NCI-H1048 (cell line): ENCODE measurements around the gene MINDY1.

Experiments
- DNase-seq: peaks from one replicate; lab custom pipeline; 2025; lab: John Stamatoyannopoulos, UW

The MINDY1 gene

DNA sequence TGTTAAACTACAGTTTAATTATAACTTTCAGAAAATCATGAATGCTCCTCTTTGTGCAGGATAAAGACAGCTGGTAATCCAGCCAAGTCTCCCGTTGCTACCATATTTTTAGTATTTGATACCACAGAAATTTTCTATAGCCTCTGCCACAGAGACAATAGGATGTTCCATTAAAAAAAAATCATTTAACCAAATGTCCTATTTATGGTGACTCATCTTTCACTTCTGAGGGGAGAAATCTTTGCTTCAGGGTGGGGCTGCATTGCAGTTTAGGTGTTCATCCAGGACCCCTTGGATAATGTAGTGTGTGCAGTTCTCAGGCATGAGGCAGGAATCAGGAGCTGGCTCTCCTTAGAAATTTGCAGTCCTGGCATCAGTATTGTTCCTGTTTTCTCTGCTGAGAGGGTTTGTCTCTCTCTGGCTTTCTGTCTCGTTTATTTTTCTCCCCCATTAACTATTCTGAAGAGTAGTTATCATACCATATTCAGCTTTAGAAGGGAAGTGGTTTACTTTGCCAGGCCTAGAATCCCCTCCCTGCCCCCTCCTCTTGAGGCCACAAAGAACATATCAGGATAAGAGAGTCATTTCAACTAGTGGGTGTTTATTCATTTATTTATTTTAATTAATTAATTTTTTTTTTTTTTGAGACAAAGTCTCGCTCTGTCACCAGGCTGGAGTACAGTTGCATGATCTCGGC is 4.6 kb upstream of the MINDY1 start:
- DNase-seq, result no peak

DNA sequence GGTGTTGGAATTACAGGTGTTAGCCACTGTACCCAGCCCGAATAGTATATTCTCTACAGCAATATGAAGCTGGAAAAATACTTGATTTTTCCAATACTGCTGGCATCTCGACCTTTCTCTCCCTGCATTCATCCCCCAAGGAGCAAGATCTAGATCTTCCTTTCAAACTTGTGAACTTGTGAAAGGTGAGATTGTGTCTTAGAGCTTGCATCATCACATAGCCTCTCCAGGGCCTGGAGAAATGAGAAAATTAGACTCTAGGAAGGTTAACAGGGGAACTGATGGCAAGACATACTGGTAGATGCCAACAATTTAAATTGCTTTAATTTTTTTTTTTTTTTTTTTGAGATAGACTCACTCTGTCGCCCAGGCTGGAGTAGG is 3.6 kb upstream of the MINDY1 start:
- no peak for DNase-seq

DNA sequence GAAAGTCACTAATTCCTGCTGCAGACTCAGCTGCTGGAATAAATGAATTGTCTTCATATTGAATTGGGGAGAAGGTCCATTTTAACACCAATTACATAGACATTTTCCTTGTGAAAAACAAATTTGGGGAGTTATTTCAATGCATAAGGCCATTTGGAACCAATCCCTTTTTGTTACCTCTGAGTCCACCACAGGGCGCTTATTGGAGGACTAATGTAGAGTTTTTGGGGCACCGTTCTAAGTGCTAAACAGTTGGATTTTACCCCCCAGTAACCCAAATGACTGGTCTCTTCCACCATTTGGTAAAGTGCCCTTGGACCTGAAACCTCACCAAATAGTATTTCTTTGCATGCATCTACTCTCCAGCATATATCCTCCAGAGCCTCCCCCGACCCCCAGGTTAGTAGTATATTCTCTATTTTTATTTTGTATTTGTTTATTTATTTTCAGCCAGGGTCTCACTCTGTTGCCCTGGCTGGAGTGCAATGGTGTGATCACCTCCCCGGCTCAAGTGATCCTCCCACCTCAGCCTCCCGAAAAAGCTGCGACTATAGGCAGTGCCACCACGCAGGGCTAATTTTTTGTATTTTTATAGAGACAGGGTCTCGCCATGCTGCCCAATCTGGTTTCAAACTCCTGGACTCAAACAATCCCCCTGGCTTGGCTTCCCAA is 3.1 kb upstream of the MINDY1 start:
- no peak for DNase-seq

DNA sequence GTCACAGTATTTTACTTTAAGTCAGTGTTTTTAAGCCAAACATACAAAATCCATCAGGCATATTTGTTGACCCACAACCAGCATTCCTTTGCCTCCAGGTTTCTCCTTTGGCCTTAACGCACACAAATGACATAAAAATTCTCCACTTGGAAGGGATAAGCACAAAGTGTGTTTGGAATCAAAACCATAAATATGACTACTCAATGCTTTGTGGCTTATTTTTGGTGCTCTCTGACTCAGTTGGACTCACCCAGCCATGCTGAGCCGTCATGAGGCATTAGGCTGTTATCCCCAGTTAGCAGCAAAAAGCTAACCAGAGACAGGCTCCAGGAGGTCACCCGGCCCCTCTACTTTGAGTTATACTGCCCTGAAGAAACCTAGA is 2.5 kb upstream of the MINDY1 start:
- no peak for DNase-seq

DNA sequence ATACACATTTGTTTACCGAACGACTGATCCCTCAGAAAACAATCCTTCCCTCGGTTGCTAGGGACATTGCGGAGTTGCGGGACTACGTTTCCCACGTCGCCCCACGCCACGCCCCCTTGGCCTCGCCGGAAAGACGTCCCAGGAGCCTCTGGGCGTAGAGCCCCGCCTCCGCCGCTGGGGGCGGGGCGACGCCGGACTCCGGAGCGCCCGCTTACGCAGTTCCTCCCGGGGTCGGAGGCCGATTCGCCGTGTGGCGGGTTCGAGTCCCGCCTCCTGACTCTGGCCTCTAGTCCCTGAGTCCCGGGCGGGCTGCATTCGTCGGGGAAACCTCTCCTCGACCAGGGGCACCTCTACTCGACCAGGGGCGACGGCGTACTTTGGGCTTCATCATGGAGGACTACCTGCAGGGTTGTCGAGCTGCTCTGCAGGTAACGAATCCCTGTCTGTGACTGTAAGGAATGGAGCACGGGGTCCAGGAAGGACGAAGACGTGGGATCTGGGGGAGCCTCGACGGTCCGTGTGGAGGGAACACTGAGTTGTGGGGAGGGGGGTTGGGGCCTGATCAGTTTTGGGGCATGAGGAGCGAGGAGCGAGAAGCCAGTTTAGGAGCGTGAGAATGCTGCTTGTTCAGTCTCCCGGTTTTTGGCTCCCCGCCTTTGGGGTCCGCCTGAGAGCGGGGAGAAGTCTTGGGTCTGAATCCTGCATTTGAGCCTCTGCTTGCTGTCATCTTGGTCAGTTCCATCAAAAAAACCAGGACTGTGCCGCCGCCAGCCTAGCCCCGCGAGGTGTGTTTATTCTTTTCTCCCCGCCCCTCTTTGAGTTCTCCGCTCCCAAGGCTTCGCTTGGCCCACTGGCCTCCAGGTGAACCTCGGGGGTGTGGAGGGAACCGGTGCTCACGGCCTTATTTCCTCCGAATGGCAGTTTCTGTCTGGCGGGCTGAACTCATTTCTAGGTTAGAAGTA is 1.8 kb upstream of the MINDY1 start, which contains the start of gene PRUNE1:
Gene PRUNE1 (plus strand): TSS at position 206 of the 962 bp plus-strand sequence. CDS start 184 bp downstream, at position 390.
- peak; percentile 98 for DNase-seq

DNA sequence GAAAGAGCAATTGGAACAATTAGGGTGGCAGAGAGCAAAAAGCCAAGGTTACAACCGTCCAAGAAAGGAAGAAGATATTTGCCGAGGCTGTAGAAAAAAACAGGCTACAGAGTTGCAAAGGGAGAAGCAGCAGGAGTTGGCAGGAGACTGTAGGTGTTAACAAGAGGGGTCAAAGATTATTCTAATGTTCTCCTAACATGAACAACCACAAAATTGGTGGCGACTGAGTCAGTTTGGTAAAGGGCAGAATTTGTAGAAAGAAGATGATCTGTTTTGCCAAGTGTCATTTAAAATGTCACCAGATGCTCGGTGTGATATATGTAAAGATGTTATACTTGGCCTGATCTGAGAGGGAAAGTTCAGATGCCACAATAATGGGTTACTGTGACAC is 1.1 kb upstream of the MINDY1 start:
- no peak for DNase-seq

DNA sequence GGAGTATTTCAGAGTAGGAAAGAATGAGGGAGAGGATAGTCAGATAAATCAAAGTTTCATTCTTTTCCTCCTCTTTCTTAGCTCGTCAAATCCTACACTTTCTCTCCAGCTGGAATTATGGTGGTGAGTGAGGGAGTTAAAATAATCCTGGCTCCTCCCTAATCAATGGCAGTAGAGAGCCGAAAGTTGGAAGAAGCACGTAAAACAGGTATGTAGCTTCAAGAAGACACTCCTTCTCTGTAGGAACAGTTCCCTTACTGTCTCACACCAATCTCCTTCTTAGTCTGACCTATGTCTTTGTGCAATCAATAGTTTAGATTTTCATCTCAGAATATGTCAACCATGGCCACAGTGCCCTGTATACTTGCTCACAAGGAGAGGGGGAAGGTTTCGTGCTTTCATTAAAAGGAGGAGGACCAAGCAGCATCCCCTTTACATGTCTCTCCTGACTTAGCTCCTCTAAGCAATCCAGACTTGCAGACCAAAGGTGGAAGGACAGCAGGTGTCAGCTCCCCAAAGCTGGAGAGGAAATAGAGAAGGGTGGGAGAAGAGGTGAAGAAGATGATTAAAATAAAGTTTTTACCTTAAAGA is 878 bp downstream of the MINDY1 start:
- no peak for DNase-seq

DNA sequence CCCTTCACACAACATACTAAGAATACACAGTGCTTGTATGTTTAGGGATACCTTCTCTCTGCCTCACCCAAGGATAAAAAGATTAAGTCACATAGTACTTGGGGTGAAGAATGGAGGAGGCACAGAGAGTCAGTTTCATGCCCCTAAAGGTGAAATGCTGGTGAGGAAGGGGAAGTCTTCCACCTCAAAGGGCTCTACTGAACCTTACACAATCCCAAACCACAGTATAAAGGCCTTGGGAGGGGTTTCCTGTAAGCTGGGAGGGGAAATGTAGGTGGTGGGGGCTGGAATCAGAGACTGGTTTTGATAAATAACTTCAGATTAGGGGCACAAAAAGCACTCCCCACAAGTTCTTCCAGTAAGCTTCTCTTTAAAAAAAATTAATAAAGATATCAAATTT is 3.5 kb downstream of the MINDY1 start:
- no peak for DNase-seq

DNA sequence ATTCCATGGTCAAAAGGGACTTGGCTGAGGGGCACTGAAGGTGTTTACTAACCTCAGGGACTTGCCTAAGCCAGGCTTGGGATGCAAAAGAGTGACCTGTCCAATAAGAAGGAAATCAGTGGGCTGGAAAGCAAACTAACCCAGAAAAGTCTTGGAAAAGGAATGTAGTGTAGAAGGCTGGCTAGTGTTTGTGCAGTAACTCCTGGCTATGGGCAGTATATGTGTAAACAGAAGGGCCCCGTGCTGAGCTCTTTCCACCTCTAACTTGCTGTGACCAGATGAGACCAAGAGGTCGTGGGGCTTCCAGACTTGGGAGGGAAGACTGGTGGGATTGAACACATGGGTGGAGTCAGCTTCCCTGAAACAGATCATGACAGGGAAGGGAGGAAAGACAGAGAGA is 4.1 kb downstream of the MINDY1 start:
- DNase-seq, result no peak

DNA sequence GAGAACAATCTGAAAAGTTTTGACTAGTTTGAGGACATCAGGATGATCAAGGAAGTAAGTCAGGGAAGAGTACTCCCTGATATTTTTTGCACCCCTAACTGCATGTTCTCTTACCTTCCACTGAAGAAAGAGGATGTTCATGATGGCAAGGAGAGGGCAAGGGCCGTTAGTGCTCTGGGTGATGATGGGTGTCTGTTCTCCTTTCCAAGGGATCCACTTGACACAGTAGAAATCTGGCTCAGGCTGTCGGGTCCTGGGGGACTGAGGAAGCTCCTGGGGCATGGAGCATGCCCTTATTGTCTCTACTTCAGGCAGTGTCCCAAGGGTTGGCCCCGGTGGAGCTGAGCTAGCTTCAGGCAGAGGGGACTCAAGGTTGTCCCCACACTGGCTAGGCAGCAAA is 4.7 kb downstream of the MINDY1 start:
- DNase-seq, result no peak

DNA sequence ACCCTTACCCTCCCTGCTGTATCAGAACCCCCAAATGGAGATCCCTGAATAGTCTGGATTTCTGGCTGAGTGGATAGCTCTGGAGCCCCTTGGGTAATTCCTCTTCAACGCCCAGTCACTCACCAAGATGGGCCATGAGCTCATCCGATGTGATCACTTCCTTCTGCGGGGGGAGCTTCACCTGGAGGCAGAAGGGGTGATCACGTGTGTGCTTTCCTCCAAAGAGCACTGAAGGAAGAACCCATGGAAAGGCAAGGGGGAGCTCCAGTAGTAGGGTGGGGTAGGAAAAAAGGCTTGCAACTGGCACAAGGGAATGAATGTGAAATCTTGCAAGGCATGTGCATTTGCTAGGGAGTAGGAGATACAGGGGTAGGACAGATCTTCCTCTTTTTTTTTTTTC is 5.1 kb downstream of the MINDY1 start:
- no peak for DNase-seq

DNA sequence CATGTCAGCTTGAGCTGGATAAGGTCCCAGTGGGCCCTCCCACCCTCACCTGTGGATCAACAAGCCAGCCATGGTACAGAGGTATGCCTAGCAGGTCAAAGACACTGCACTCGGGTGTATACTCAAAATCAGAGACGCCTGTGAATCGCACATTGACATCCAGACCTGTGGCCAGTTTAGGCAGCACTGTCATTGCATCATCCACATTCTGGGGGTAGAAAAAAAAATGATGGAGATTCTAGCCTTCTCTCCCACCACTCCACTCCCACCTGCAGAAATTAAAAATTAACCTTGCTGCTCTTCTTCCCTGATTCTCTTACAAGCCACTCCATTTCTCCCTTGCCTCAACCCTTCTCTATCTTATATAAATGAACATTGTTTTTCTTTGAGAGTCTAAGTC is 6.3 kb downstream of the MINDY1 start:
- no peak for DNase-seq

DNA sequence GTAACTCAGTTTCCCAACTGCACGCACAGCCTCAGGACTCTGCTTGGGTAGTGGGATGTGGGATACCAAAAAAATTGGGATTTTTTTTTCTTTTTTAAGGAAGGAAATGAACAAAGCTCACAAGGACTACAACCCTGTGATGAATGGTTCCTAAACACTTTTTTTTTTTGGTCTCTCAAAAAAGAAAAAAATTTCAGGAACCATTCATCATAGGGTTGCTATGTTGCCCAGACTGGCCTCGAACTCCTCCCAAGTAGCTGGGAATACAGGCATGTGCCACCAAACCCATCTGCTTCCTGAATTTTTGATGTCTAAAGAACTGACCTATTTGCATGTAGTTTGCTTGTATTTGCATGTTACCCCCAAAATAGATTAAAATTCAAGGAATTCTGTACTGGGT is 6.8 kb downstream of the MINDY1 start:
- no peak for DNase-seq

DNA sequence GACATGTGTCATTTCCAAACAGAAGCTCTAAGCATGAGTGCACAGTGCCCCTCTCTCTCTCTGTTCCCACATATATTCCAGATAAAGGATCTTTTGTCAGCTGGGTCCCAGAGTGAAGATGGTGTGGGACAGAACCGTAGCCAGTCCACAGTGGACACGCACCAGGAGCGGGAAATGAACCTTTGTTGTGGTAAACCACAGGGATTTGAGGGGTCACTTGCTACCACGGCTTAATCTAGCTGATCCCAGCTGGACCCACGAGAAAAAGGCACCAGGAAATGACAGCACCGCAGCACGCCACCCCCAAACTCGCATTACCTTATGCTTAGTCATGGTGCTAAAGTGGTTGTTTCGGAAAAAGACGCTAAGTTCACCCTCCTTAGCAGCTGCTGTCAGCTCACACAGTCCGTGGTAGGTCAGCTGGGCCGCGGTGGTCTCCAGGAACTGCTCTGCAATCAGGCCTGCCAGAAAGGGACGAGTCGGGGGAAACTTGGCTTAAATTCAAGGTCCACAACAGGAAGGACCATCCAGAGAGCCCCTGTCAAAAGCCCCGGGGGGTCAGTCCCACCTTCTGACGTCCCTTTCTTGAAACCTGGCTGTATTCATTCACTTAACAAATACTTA is 7.5 kb downstream of the MINDY1 start:
- DNase-seq, result no peak

DNA sequence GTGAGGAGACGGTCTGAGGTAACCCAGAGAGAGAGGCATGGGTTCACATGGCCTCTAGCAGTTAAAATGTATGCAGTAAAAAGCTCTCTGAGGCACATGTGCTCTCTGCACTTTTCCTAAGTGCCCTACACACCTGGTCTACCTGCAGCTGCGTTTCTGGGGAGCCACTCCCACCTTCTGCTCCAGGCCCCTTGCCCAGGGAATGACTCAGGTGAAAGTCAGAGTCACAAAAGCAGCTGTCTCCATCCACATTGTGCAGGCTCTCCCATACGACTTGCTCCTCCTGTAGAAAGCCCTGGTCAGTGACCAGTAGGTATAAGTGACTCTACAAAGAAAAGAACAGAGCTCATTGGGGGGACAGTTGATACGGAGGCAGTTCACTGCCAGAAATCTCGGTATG is 8.8 kb downstream of the MINDY1 start:
- DNase-seq, result no peak

DNA sequence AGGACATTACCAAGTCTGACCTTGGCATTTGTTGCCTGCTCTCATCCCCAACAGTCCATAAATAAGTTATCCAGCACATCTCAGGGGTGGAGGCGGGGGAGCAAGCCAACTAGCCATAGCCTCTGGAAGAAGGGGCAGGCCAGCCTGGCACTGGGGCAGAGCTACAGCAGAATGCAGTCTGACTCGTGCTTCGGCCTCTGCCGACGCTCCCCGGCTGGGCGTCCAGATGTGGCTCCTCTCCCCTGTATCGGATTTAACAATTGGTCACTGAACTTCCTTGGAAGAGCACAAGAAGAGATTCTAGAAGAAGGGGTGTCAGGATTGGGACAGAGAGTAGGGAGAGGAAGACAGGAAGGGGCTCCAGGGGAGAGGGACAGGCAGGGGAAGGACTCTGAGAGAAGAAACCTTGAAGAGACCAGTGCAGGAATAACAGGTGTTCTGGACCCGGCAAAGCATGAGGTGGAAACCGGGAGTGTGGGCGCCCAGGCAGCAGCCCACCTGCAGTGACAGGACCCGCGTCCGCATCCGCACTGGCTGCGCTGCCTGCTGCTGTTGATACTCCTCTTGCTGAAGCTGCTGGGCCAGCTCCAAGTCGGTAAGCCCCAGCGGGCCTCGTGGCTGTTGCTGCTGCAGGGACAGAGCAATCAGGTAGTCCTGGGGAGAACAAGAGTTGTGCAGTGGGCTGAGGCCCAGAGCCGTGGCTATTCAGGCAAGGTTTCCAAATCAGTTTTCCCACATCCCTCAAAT is 9.4 kb downstream of the MINDY1 start:
- DNase-seq, result no peak

DNA sequence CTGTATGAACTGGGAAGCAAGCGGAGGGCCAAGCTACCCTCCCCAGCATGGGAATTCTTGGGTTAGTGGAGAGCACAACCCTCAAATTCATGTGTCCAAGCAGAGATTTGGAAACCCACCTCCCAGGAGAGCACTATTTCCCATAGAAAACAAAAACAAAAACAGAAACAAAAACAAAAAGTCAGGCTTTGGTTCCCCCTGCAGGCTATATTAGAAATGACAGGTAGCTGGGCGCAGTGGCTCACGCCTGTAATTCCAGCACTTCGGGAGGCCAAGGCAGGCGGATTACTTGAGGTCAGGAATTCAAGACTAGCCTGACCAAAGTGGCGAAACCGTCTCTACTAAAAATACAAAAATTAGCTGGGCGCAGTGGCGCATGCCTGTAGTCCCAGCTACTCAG is 10.8 kb downstream of the MINDY1 start:
- DNase-seq, result no peak

DNA sequence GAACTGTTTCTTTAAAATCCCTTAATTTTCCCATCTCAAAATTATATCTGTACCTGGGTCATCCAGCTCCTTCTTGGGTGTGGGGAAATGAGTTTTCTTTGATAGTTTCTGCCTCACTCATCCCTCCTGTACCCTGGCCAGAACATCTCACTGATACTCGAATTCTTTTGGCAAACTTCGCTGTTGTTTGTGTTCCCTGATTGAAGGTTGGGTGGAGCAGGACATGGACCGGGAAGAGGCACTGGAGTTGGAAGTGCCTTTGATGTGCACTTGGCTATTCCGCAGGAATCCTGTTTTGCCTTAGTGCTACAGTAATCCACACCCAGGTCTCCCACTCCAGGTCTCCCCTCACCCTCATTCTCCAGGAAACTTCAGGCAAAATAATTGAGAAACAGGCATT is 11.2 kb downstream of the MINDY1 start:
- no peak for DNase-seq

DNA sequence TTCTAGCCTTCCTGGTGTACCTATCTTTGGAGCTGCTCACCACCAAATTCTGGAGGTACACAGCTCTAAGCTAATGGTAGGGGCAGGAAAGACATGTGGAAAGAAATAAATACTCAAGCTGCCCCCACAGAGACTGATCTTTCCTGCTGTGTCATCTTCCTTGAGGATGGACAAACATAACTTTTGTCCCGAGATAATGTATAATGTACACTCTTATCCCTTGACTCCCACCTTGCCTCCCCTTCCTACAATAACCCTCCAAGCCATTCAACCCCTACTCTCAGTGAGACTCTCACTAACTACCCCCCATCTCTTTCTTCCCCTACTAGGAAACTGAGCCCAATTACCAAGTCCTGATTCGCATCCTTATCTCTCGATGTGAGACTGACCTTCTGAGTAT is 12.5 kb downstream of the MINDY1 start:
- DNase-seq, result no peak

DNA sequence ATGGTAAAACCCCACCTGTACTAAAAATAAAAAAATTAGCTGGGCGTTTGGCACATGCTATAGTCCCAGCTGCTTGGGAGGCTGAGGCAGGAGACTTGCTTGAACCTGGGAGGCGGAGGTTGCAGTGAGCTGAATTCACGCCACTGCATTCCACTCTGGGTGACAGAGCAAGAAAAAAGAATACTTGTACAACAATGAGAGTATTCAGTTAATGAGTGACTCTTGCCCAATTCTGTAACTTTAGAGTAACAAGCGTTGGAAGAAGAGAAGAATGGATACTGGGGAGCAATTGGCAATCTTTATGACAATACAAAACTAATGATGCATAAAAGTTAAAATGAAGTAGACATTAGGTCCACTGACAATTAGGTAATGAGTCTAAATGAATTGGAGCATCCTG is 14.1 kb downstream of the MINDY1 start:
- DNase-seq, result no peak

DNA sequence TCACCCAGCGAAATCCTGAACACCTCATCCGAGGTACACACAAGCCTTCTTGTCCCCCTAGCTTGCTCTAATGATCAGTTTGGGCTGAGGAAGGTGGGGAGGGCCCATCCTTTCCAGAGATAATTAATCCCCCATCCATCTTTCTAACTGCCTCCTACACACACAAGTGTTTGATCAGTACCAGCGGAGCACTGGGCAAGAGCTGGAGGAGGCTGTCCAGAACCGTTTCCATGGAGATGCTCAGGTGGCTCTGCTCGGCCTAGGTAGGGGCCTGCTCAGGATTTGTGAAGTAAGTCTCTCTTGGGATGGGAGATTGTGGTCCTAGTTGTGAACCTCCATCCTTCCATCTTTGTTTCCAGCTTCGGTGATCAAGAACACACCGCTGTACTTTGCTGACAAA is 18.8 kb downstream of the MINDY1 start:
- no peak for DNase-seq
